AG04449 (cell line): ENCODE results near the gene CTNNA2.

Source experiments
- CTCF ChIA-PET: fragments of 350-600 bp; formaldehyde crosslinking; extraction: SDS; loops from one replicate; lab custom pipeline; 2021; ENCODE audit warnings: antibody characterized with exemption; lab: Yijun Ruan, JAX
- POLR2A ChIA-PET: fragments of 400-600, 350-600 bp; formaldehyde crosslinking; extraction: SDS; loops from one replicate; lab custom pipeline; 2020; ENCODE audit warnings: antibody characterized with exemption, inconsistent platforms; lab: Yijun Ruan, JAX
- DNase-seq: peaks from one replicate; pipeline ENCODE4 v3.0.0-alpha.2; 2010; ENCODE audit warnings: low read depth, low spot score
- H3K4me3 ChIP-seq: 2 replicates; pipeline ENCODE4 v1.5.1; 2011; ENCODE audit warnings: low read depth, mild to moderate bottlenecking, control low read depth, low read length
- TF ChIP-seq, protein P1 (sequence below): IDR thresholded peaks from one replicate; pipeline ENCODE4 v1.5.1; 2011; ENCODE audit warnings: mild to moderate bottlenecking, moderate library complexity, low read length, control low read depth, inconsistent platforms; ENCODE audit not compliant: insufficient read depth; ENCODE audit errors: missing control alignments

CTNNA2 gene

GRCh38 chr2:79980116-79980515 is 467.3 kb downstream of the CTNNA2 start:
- POLR2A ChIA-PET = no interaction called here
- no peak overlapping the region for H3K4me3 ChIP-seq
- DNase-seq = no peak
- CTCF ChIA-PET = no interaction called here
- TF ChIP-seq, protein P1, sequence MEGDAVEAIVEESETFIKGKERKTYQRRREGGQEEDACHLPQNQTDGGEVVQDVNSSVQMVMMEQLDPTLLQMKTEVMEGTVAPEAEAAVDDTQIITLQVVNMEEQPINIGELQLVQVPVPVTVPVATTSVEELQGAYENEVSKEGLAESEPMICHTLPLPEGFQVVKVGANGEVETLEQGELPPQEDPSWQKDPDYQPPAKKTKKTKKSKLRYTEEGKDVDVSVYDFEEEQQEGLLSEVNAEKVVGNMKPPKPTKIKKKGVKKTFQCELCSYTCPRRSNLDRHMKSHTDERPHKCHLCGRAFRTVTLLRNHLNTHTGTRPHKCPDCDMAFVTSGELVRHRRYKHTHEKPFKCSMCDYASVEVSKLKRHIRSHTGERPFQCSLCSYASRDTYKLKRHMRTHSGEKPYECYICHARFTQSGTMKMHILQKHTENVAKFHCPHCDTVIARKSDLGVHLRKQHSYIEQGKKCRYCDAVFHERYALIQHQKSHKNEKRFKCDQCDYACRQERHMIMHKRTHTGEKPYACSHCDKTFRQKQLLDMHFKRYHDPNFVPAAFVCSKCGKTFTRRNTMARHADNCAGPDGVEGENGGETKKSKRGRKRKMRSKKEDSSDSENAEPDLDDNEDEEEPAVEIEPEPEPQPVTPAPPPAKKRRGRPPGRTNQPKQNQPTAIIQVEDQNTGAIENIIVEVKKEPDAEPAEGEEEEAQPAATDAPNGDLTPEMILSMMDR = no peak

DNA sequence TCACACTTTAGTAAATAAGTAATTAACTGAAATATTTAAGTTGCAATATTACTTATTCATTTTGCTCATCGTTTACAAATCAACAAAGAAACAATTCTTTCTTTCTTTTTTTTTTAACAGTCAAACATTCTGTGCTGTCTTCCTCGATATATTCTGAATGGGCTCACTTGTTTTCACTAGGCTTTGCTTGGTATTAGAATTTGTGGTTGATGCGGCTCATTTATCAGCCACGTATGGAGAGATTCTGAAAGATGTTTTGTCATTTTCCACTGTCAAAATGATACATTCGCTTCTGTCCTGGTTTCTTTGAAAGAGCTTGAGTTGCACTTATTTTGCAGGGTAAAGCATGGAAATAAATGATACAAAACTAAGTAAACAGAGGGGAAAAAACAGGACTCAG is 468.0 kb downstream of the CTNNA2 start:
- TF ChIP-seq, protein P1 = no peak
- no peak for DNase-seq
- H3K4me3 ChIP-seq = no peak overlapping the region
- ChIA-PET POLR2A (no interaction called here), CTCF (interaction anchor here (1.2 kb wide), 1 partner anchor 17 kb away, joined by 3 read pairs; no protein-coding TSS in a partner anchor)

GRCh38 chr2:79981316-79981715 is 468.5 kb downstream of the CTNNA2 start:
- no peak for DNase-seq
- ChIA-PET CTCF (interaction anchor here (0.8 to 1.2 kb wide), 2 partner anchors 17 to 254 kb away, joined by 3 read pairs; no protein-coding TSS in a partner anchor), POLR2A (no interaction called here)
- no peak overlapping the region for H3K4me3 ChIP-seq
- TF ChIP-seq, protein P1 = no peak

DNA sequence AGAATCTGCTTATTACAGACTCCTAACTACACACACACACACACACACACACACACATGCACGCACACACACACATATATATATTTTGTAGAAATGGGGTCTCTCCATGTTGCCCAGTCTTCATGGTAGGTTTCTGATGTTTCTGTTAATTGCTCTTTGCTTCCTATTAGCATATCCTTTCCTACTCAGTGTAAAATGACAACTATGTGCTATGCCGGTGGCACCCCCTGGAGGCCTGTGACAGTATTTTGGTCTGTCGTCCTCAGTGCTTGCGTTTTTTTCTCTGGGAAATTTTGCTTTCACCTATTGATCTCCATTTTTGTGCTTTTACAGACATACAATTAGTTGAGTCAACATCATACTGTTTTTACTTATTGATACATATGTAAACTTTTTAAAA is 469.6 kb downstream of the CTNNA2 start:
- no peak overlapping the region for H3K4me3 ChIP-seq
- TF ChIP-seq, protein P1 = no peak
- CTCF ChIA-PET = interaction anchor here (0.6 kb wide), 1 partner anchor 59 kb away, joined by 3 read pairs; no protein-coding TSS in a partner anchor
- DNase-seq = no peak
- POLR2A ChIA-PET = no interaction called here

- CTCF ChIA-PET = no interaction called here
- TF ChIP-seq, protein P1 = no peak
- H3K4me3 ChIP-seq = no peak overlapping the region
- POLR2A ChIA-PET = no interaction called here
- no peak for DNase-seq
Observed at GRCh38 chr2:79984476-79984875, 471.6 kb downstream of the CTNNA2 start.

- TF ChIP-seq, protein P1 = no peak
- no peak overlapping the region for H3K4me3 ChIP-seq
- POLR2A ChIA-PET = no interaction called here
- CTCF ChIA-PET = no interaction called here
- DNase-seq = no peak
Observed at GRCh38 chr2:79985145-79985544, 472.3 kb downstream of the CTNNA2 start.
